IPS DF 6.9 (cell line): ENCODE results near the gene LRRC36.

Experiments
- DNase-seq: peaks from one replicate; pipeline ENCODE4 v3.0.0-alpha.2; 2013; ENCODE audit warnings: low read depth, low spot score
- H3K27ac ChIP-seq: one replicate; pipeline ENCODE4 v1.5.1; 2013; ENCODE audit warnings: low read length, control low read depth
- H3K27me3 ChIP-seq: 2 replicates; pipeline ENCODE4 v1.6.1; 2013; ENCODE audit warnings: mild to moderate bottlenecking, low read length; ENCODE audit not compliant: control insufficient read depth, insufficient read depth
- H3K36me3 ChIP-seq: 2 replicates; pipeline ENCODE4 v1.6.1; 2013; ENCODE audit warnings: low read length; ENCODE audit not compliant: control insufficient read depth, insufficient read depth
- H3K4me1 ChIP-seq: 2 replicates; pipeline ENCODE4 v1.6.1; 2013; ENCODE audit warnings: low read length; ENCODE audit not compliant: control insufficient read depth, insufficient read depth
- H3K4me3 ChIP-seq: 2 replicates; pipeline ENCODE4 v1.5.1; 2013; ENCODE audit warnings: mild to moderate bottlenecking, low read length
- H3K9me3 ChIP-seq: 2 replicates; pipeline ENCODE4 v1.6.1; 2013; ENCODE audit warnings: low read length, inconsistent platforms; ENCODE audit not compliant: control insufficient read depth, insufficient read depth
- WGBS: extraction: QIAGEN DNeasy Blood & Tissue Kit; methylation state at CpG from one replicate; pipeline ENCODE4 v1.1.7; 2013; ENCODE audit warnings: mixed read lengths, missing lambda C conversion rate; ENCODE audit not compliant: insufficient read length, insufficient coverage; 5-methylcytosine and 5-hydroxymethylcytosine counted together

LRRC36 gene

GRCh38 chr16:67326472-67327309 lies at the start of gene LRRC36, which contains the start of gene KCTD19:
Gene LRRC36 (plus strand): TSS chr16:67326815. CDS start chr16:67326863, 48 bp downstream.
Gene KCTD19 (minus strand): TSS chr16:67326741. CDS start chr16:67326707, 34 bp downstream.
- no peaks in the 10 kb centered on the region for H3K36me3 ChIP-seq
- peak; percentile 81 for DNase-seq
- no peaks in the 10 kb centered on the region for H3K9me3 ChIP-seq
- H3K4me1 ChIP-seq: no peaks in the 10 kb centered on the region
- H3K27ac ChIP-seq: no peak within 1 kb of the TSS
- H3K27me3 ChIP-seq: 0 out of 2 replicates have a peak, but pooled peaks cover 2% of the 10 kb centered on the region
- WGBS: no CpG with 5 or more reads among the region's 61 CpGs
- peak within 1 kb of the TSS; percentile 47; the same call in 1 of the 2 replicates for H3K4me3 ChIP-seq

- Histone ChIP-seq H3K27ac (no peak overlapping the region), H3K9me3 (no peaks in the 10 kb centered on the region)
These were observed 49.2 kb upstream of the LRRC36 start for GRCh38 chr16:67277294-67277998.

GRCh38 chr16:67277999-67278772 lies 48.4 kb upstream of the LRRC36 start:
- Histone ChIP-seq H3K27ac (no peak overlapping the region), H3K36me3 (no peaks in the 10 kb centered on the region), H3K4me3 (no peak overlapping the region; the same call in 1 of the 2 replicates), H3K9me3 (no peaks in the 10 kb centered on the region), H3K4me1 (peaks cover 2% of the 10 kb centered on the region; the same call in 1 of the 2 replicates), H3K27me3 (no peaks in the 10 kb centered on the region)
- no peak for DNase-seq
- no CpG with 5 or more reads among the region's 13 CpGs for WGBS

More at GRCh38 chr16:67277294-67277998, 49.2 kb upstream of the LRRC36 start:
- no CpG with 5 or more reads among the region's 4 CpGs for WGBS
- no peak for DNase-seq
- Histone ChIP-seq H3K36me3 (no peaks in the 10 kb centered on the region), H3K4me3 (no peak overlapping the region), H3K4me1 (peaks cover 2% of the 10 kb centered on the region; the same call in 1 of the 2 replicates), H3K27me3 (no peaks in the 10 kb centered on the region)

GRCh38 chr16:67278773-67279295 lies 47.8 kb upstream of the LRRC36 start:
- no peaks in the 10 kb centered on the region for H3K36me3 ChIP-seq
- WGBS: no CpG with 5 or more reads among the region's 42 CpGs
- no peaks in the 10 kb centered on the region for H3K27me3 ChIP-seq
- H3K4me3 ChIP-seq: peak overlapping the region; percentile 59; the same call in 1 of the 2 replicates
- H3K9me3 ChIP-seq: no peaks in the 10 kb centered on the region
- H3K27ac ChIP-seq: no peak overlapping the region
- H3K4me1 ChIP-seq: peaks cover 2% of the 10 kb centered on the region; the same call in 1 of the 2 replicates
- DNase-seq: no peak

GRCh38 chr16:67279296-67280089 lies 47.1 kb upstream of the LRRC36 start, which contains the start of gene PLEKHG4:
Gene PLEKHG4 (plus strand): TSS chr16:67279532. CDS start chr16:67280045, 513 bp downstream.
- DNase-seq: no peak
- WGBS: no CpG with 5 or more reads among the region's 83 CpGs
- Histone ChIP-seq H3K4me3 (peak within 1 kb of the TSS; percentile 59; the same call in 1 of the 2 replicates), H3K36me3 (no peaks in the 10 kb centered on the region), H3K9me3 (no peaks in the 10 kb centered on the region), H3K4me1 (peaks cover 2% of the 10 kb centered on the region; the same call in 1 of the 2 replicates), H3K27me3 (no peaks in the 10 kb centered on the region), H3K27ac (no peak within 1 kb of the TSS)

GRCh38 chr16:67280090-67281015 lies 46.3 kb upstream of the LRRC36 start:
- DNase-seq: no peak
- WGBS: no CpG with 5 or more reads among the region's 15 CpGs
- H3K27ac ChIP-seq: no peak overlapping the region
- H3K9me3 ChIP-seq: no peaks in the 10 kb centered on the region
- peaks cover 4% of the 10 kb centered on the region; the same call in 1 of the 2 replicates for H3K4me1 ChIP-seq
- no peaks in the 10 kb centered on the region for H3K27me3 ChIP-seq
- H3K4me3 ChIP-seq: no peak overlapping the region
- peaks cover 3% of the 10 kb centered on the region; the same call in 1 of the 2 replicates for H3K36me3 ChIP-seq

GRCh38 chr16:67281536-67282446 lies 44.8 kb upstream of the LRRC36 start:
- no peaks in the 10 kb centered on the region for H3K27me3 ChIP-seq
- peaks cover 3% of the 10 kb centered on the region; the same call in 1 of the 2 replicates for H3K36me3 ChIP-seq
- WGBS: no CpG with 5 or more reads among the region's 14 CpGs
- H3K9me3 ChIP-seq: no peaks in the 10 kb centered on the region
- no peak overlapping the region for H3K27ac ChIP-seq
- no peak overlapping the region for H3K4me3 ChIP-seq
- DNase-seq: no peak
- peaks cover 4% of the 10 kb centered on the region; the same call in 1 of the 2 replicates for H3K4me1 ChIP-seq

GRCh38 chr16:67282447-67282805 lies 44.2 kb upstream of the LRRC36 start:
- no peaks in the 10 kb centered on the region for H3K9me3 ChIP-seq
- H3K27me3 ChIP-seq: no peaks in the 10 kb centered on the region
- H3K4me1 ChIP-seq: peaks cover 4% of the 10 kb centered on the region; the same call in 1 of the 2 replicates
- WGBS: no CpG with 5 or more reads among the region's 10 CpGs
- no peak overlapping the region for H3K27ac ChIP-seq
- peaks cover 3% of the 10 kb centered on the region; the same call in 1 of the 2 replicates for H3K36me3 ChIP-seq
- no peak overlapping the region for H3K4me3 ChIP-seq
- DNase-seq: no peak
